ENCODE measurements around the gene TM9SF1.
A peak's percentile ranks its signal among the peaks of the same experiment; 100 is the strongest.

TM9SF1 gene

GRCh38 chr14:24145690-24146452 lies 49.4 kb downstream of the TM9SF1 start:
- in situ Hi-C loops (cut with MboI; ENCODE audit: low pct_unique_long_range_greater_than_20kb, low sequenced_read_pairs, unreplicated experiment) = no loop called here
- TF ChIP-seq CTCF (IDR thresholded peaks at IDR 0.05; ENCODE audit: extremely low read depth, insufficient read depth, missing control alignments) = no peak
- DNase-seq (ENCODE audit: low spot score) = no peak

DNA sequence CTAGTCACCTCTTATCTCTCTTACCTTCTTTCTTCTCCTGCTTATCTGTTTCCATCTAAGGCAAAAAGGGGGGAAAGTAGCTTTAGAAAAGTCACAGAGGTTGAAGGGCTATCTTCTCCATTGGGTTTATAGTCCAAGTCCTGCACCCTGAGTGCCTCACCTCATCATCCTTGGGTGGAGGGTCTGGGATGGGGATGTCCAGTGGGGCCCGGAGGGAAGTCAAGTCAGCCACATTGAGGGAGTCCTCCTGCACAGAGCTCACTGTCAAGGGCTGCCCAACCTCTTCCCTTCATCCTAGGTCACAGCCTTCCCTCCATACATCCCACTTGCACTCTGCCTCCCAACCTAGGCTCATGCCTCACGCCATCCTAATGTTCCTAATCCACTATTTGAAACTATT lies 50.0 kb downstream of the TM9SF1 start:
- TF ChIP-seq CTCF (IDR thresholded peaks at IDR 0.05; ENCODE audit: extremely low read depth, insufficient read depth, missing control alignments) = no peak
- in situ Hi-C loops (cut with MboI; ENCODE audit: low pct_unique_long_range_greater_than_20kb, low sequenced_read_pairs, unreplicated experiment) = no loop called here
- no peak for DNase-seq (ENCODE audit: low spot score)

GRCh38 chr14:24144451-24144850 lies 50.8 kb downstream of the TM9SF1 start:
- no peak for DNase-seq (ENCODE audit: low spot score)
- in situ Hi-C loops (cut with MboI; ENCODE audit: low pct_unique_long_range_greater_than_20kb, low sequenced_read_pairs, unreplicated experiment) = no loop called here
- TF ChIP-seq CTCF (IDR thresholded peaks at IDR 0.05; ENCODE audit: extremely low read depth, insufficient read depth, missing control alignments) = no peak

DNA sequence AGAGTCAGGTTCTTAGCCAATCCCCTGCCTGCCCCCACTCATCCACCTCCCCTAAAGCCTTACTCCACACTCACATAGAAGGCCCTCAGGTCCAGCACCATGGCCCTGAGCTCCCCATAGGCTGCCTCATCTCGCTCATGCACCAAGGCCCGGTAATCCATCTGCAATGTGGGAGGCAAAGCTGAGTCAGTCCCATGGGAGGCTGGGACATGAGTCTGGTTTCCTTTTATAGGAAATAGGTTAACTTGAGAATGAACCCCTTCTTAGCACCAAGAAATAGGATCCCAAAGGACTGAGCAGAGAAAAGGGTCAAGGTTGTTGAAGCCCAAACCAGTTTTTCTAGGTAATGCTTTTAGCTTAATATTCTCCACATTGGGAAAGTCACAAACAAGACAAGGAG lies 51.7 kb downstream of the TM9SF1 start:
- DNase-seq (ENCODE audit: low spot score) = no peak
- TF ChIP-seq CTCF (IDR thresholded peaks at IDR 0.05; ENCODE audit: extremely low read depth, insufficient read depth, missing control alignments) = no peak
- in situ Hi-C loops (cut with MboI; ENCODE audit: low pct_unique_long_range_greater_than_20kb, low sequenced_read_pairs, unreplicated experiment) = no loop called here

DNA sequence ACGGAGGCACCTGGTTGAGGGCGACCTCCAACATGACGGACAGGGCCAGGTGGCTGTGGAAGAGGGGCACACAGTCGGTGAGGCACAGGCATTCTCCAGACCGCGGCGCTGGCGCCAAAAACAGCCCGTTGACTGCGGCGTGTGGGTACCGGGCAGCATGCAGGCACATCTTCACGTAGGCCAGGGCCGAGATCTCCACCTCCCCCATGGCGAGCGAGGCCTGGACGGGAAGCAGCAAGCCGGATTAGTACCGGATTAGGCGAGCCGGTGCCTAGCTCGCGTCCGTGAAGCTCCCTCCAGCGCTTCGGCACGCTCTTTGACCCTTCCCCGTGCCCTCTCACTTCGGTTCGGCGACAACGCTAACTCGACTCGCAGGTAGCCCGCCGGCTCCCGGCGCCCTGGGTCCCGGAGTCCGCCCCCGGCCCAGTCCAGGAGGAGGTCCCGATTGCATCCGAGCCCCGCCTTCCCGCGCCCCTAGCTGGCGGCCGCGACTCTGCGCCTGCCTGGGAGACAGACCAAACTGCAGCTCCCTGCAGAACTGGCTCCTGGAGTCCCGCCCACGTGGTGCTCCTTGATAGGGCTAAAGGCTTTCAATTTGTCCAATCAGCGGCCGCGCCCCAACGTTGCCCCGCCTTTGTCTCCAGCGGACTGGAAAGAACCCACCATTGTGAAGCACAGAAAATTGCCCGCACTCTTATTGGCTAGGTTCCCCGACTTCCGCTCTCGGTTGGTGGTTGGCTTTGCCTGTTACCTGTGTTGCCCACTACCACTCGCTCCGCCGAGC lies 54.0 kb downstream of the TM9SF1 start, which contains the start of gene EMC9:
Gene EMC9 (minus strand): TSS at position 495 of the 784 bp plus-strand sequence. CDS start 287 bp downstream, at position 208.
- peak; percentile 97 for DNase-seq (ENCODE audit: low spot score)
- in situ Hi-C loops (cut with MboI; ENCODE audit: low pct_unique_long_range_greater_than_20kb, low sequenced_read_pairs, unreplicated experiment) = no loop called here
- no peak for TF ChIP-seq CTCF (IDR thresholded peaks at IDR 0.05; ENCODE audit: extremely low read depth, insufficient read depth, missing control alignments)

- in situ Hi-C loops (cut with MboI; ENCODE audit: low pct_unique_long_range_greater_than_20kb, low sequenced_read_pairs, unreplicated experiment) = no loop called here
- DNase-seq (ENCODE audit: low spot score) = no peak
- TF ChIP-seq CTCF (IDR thresholded peaks at IDR 0.05; ENCODE audit: extremely low read depth, insufficient read depth, missing control alignments) = no peak
Observed at GRCh38 chr14:24139272-24139934, 55.8 kb downstream of the TM9SF1 start.
